Tibial nerve (tissue), 3 donors: ENCODE measurements around the gene ACSL1.

Experiments used
- CTCF ChIP-seq, 5 experiments: fragments of 200-600 bp in 3 of 5; fragments of 450-650 bp in 2 of 5; sonication (generic) in 3 of 5; IDR thresholded peaks; one replicate each; pipeline ENCODE4 v1.5.1; 2016 to 2019; ENCODE audit warnings: antibody characterized with exemption in 5 of 5, mild to moderate bottlenecking in 3 of 5, moderate library complexity in 2 of 5
- POLR2A ChIP-seq, 2 donors: fragments of 450-650 bp; IDR thresholded peaks; one replicate each; pipeline ENCODE4 v1.6.1; 2017; ENCODE audit warnings: antibody characterized with exemption in 2 of 2, mild to moderate bottlenecking in 2 of 2, moderate library complexity in 2 of 2

- TF ChIP-seq CTCF (IDR thresholded peaks at IDR 0.05) (no peak), POLR2A (IDR thresholded peaks at IDR 0.05) (no peak)
These were observed 7.5 kb upstream of the ACSL1 start for GRCh38 chr4:184833046-184833838.
